HG03025 (cell line): ENCODE results near the gene OR1Q1.
"Not testable (repeated sequence)": the region's sequence is repeated elsewhere in the genome, so short reads cannot be mapped to it uniquely, and the experiment has no call there.

Experiments used
- ATAC-seq: cut with Tn5 transposase; IDR thresholded peaks from one replicate; pipeline ENCODE4 v1.9.1; 2021; ENCODE audit warnings: mild to moderate bottlenecking, moderate library complexity; ENCODE audit not compliant: unreplicated experiment, low FRiP score

Gene OR1Q1

GRCh38 chr9:122614362-122614761 is at the start of gene OR1Q1:
Gene OR1Q1, plus strand, starts transcription at chr9:122614738. Its CDS starts 0 bp downstream, at chr9:122614738.
- no peak for ATAC-seq

- ATAC-seq = no peak
Measured at GRCh38 chr9:122567901-122568300, 46.6 kb upstream of the OR1Q1 start.

- ATAC-seq = no peak
Measured at GRCh38 chr9:122572456-122572855, 42.1 kb upstream of the OR1Q1 start.

GRCh38 chr9:122579874-122580273 is 34.7 kb upstream of the OR1Q1 start:
- ATAC-seq = no peak

- no peak for ATAC-seq
Measured at GRCh38 chr9:122580360-122580759, 34.2 kb upstream of the OR1Q1 start.

- not testable (repeated sequence) for ATAC-seq
Measured at GRCh38 chr9:122583284-122583683, 31.3 kb upstream of the OR1Q1 start, which contains the start of gene OR1L8. Gene OR1L8, minus strand, starts transcription at chr9:122583384. Its CDS starts 14,907 bp downstream, at chr9:122568477.

- no peak for ATAC-seq
Measured at GRCh38 chr9:122605691-122606090, 8.8 kb upstream of the OR1Q1 start.

GRCh38 chr9:122606587-122606986 is 8.0 kb upstream of the OR1Q1 start:
- ATAC-seq = no peak

GRCh38 chr9:122609804-122610203 is 4.7 kb upstream of the OR1Q1 start:
- no peak for ATAC-seq

- ATAC-seq = no peak
Measured at GRCh38 chr9:122619996-122620395, 5.5 kb downstream of the OR1Q1 start.

GRCh38 chr9:122642226-122642625 is 27.7 kb downstream of the OR1Q1 start:
- no peak for ATAC-seq

GRCh38 chr9:122656378-122656777 is 41.8 kb downstream of the OR1Q1 start:
- no peak for ATAC-seq

GRCh38 chr9:122657527-122657926 is 43.0 kb downstream of the OR1Q1 start, which contains the start of gene OR1B1:
Gene OR1B1, minus strand, starts transcription at chr9:122657627.
- ATAC-seq = no peak

GRCh38 chr9:122661416-122661815 is 46.9 kb downstream of the OR1Q1 start, which contains the start of gene OR1L1:
Gene OR1L1, plus strand, starts transcription at chr9:122661716. Its CDS starts 0 bp downstream, at chr9:122661716.
- ATAC-seq = no peak
